H1 (cell line): ENCODE data around the gene KRTAP10-8. TPM values are rescaled to one million over a fixed set of nuclear protein-coding genes. Genes with fewer than 3 reads are reported as not detected.

Experiments used
- CTCF ChIA-PET: fragments of 300-600 bp; sonication (Branson Sonifier 250); formaldehyde crosslinking; loops from one replicate; lab custom pipeline; 2021; ENCODE audit not compliant: partially characterized antibody; lab: Charles Lee
- POLR2A ChIA-PET: fragments of 300-600 bp; sonication (Branson Sonifier 250); formaldehyde crosslinking; loops from one replicate; lab custom pipeline; 2021; ENCODE audit warnings: inconsistent platforms; ENCODE audit not compliant: partially characterized antibody; lab: Charles Lee
- DNase-seq, 2 experiments: peaks; one replicate each; pipeline versions ENCODE4 v3.0.0 to v3.0.0-alpha.2; 2010 to 2022; ENCODE audit warnings: low spot score in 2 of 2, low read depth in 1 of 2, mixed read lengths in 1 of 2
- FAIRE-seq: peaks from 2 replicates; lab custom pipeline; 2011; peaks lifted over from hg19 to GRCh38; lab: Jason Lieb, UNC
- H2AFZ ChIP-seq: 2 replicates; pipeline ENCODE4 v1.8.1; 2012; ENCODE audit warnings: low read length, inconsistent platforms
- H2AK5ac ChIP-seq: 2 replicates; pipeline ENCODE4 v1.6.1; 2013; ENCODE audit warnings: low read depth, low read length
- H2BK120ac ChIP-seq: replicated peaks from 2 replicates; pipeline ENCODE3; 2013; ENCODE audit warnings: low read depth, low read length, inconsistent platforms
- H2BK12ac ChIP-seq: 2 replicates; pipeline ENCODE4 v1.6.1; 2013; ENCODE audit warnings: low read depth, low read length
- H2BK15ac ChIP-seq: 2 replicates; pipeline ENCODE4 v1.6.1; 2013; ENCODE audit warnings: low read length
- H2BK20ac ChIP-seq: 2 replicates; pipeline ENCODE4 v1.6.1; 2013; ENCODE audit warnings: low read length
- H2BK5ac ChIP-seq: 2 replicates; pipeline ENCODE4 v1.6.1; 2013; ENCODE audit warnings: low read depth, low read length
- H3K14ac ChIP-seq: 2 replicates; pipeline ENCODE4 v1.6.1; 2013; ENCODE audit warnings: inconsistent platforms; ENCODE audit not compliant: insufficient read length
- H3K18ac ChIP-seq: 2 replicates; pipeline ENCODE4 v1.6.1; 2013; ENCODE audit warnings: low read length; ENCODE audit errors: extremely low read depth
- H3K23ac ChIP-seq: 2 replicates; pipeline ENCODE4 v1.6.1; 2013; ENCODE audit warnings: inconsistent platforms; ENCODE audit not compliant: insufficient read length
- H3K23me2 ChIP-seq: 2 replicates; pipeline ENCODE4 v1.6.1; 2013; ENCODE audit warnings: low read depth, low read length
- H3K27ac ChIP-seq: 2 replicates; pipeline ENCODE4 v1.6.1; 2011; ENCODE audit warnings: low read depth, low read length, inconsistent platforms
- H3K27me3 ChIP-seq, 4 experiments: replicated peaks in 1 of 4; 1 replicate in 1 of 4; 2 replicates in 3 of 4; pipeline versions ENCODE4 v1.6.1 to v1.8.1; 2011 to 2013; ENCODE audit warnings: low read length in 3 of 4, mild to moderate bottlenecking in 3 of 4, inconsistent platforms in 2 of 4, mixed read lengths in 2 of 4, moderate library complexity in 1 of 4; ENCODE audit not compliant: control insufficient read depth in 3 of 4, insufficient read depth in 3 of 4; ENCODE audit errors: extremely low read depth in 1 of 4
- H3K36me3 ChIP-seq, 4 experiments: 2 replicates each; pipeline versions ENCODE4 v1.6.1 to v1.8.1; 2011 to 2013; ENCODE audit warnings: mild to moderate bottlenecking in 4 of 4, low read length in 3 of 4, moderate library complexity in 2 of 4, control low read depth in 1 of 4, inconsistent platforms in 1 of 4; ENCODE audit not compliant: insufficient read depth in 4 of 4, control insufficient read depth in 2 of 4
- H3K4ac ChIP-seq: replicated peaks from 2 replicates; pipeline ENCODE3; 2013; ENCODE audit warnings: low read length, low read depth, mixed read lengths, inconsistent platforms; ENCODE audit not compliant: insufficient read length
- H3K4me1 ChIP-seq, 4 experiments: replicated peaks in 1 of 4; 1 replicate in 1 of 4; 2 replicates in 3 of 4; pipeline versions ENCODE4 v1.6.1 to v1.8.1; 2011 to 2013; ENCODE audit warnings: low read length in 3 of 4, inconsistent platforms in 2 of 4, mixed read lengths in 1 of 4; ENCODE audit not compliant: insufficient read depth in 4 of 4, control insufficient read depth in 3 of 4
- H3K4me2 ChIP-seq, 2 experiments: 2 replicates each; pipeline versions ENCODE4 v1.6.1 to v1.8.1; 2011 to 2013; ENCODE audit warnings: low read depth in 2 of 2, low read length in 2 of 2, control low read depth in 1 of 2, inconsistent platforms in 1 of 2, mild to moderate bottlenecking in 1 of 2; ENCODE audit not compliant: insufficient read depth in 1 of 2
- H3K4me3 ChIP-seq, 4 experiments: fragments of 200-600, 300-600 bp in 1 of 4; sonication (generic), shearing (Covaris generic), sonication (Bioruptor Twin) in 1 of 4; 2 replicates each; pipeline versions ENCODE4 v1.5.1 to v1.8.1; 2011 to 2016; ENCODE audit warnings: low read length in 4 of 4, low read depth in 3 of 4, control low read depth in 2 of 4, inconsistent platforms in 2 of 4, mild to moderate bottlenecking in 2 of 4, mixed read lengths in 1 of 4, moderate library complexity in 1 of 4; ENCODE audit not compliant: insufficient read depth in 2 of 4; ENCODE audit errors: extremely low read depth in 1 of 4
- H3K56ac ChIP-seq: replicated peaks from 2 replicates; pipeline ENCODE3; 2013; ENCODE audit warnings: low read depth, mild to moderate bottlenecking, mixed read lengths, low read length, inconsistent platforms; ENCODE audit not compliant: insufficient read length
- H3K79me1 ChIP-seq: 2 replicates; pipeline ENCODE4 v1.6.1; 2013; ENCODE audit warnings: low read depth, low read length, control low read depth
- H3K79me2 ChIP-seq, 2 experiments: 2 replicates each; pipeline versions ENCODE4 v1.6.1 to v1.8.1; 2012 to 2013; ENCODE audit warnings: low read length in 2 of 2, mild to moderate bottlenecking in 2 of 2, inconsistent platforms in 1 of 2; ENCODE audit not compliant: insufficient read depth in 2 of 2, control insufficient read depth in 1 of 2
- H3K9ac ChIP-seq, 4 experiments: replicated peaks in 1 of 4; 1 replicate in 1 of 4; 2 replicates in 3 of 4; pipeline versions ENCODE4 v1.6.1 to v1.8.1; 2011 to 2013; ENCODE audit warnings: low read depth in 3 of 4, low read length in 3 of 4, control low read depth in 2 of 4, mild to moderate bottlenecking in 2 of 4, moderate library complexity in 2 of 4, inconsistent platforms in 1 of 4; ENCODE audit errors: extremely low read depth in 1 of 4
- H3K9me3 ChIP-seq, 2 experiments: 2 replicates each; pipeline versions ENCODE4 v1.6.1 to v1.8.1; 2012 to 2013; ENCODE audit warnings: mild to moderate bottlenecking in 2 of 2, moderate library complexity in 2 of 2, control low read depth in 1 of 2, inconsistent platforms in 1 of 2, low read depth in 1 of 2, low read length in 1 of 2, mixed read lengths in 1 of 2; ENCODE audit not compliant: insufficient read depth in 2 of 2
- H4K20me1 ChIP-seq, 2 experiments: replicated peaks in 1 of 2; 2 replicates each; pipeline versions ENCODE3 to v1.8.1; 2011 to 2013; ENCODE audit warnings: inconsistent platforms in 2 of 2, low read length in 2 of 2, mild to moderate bottlenecking in 1 of 2; ENCODE audit not compliant: insufficient read depth in 2 of 2, control insufficient read depth in 1 of 2
- H4K5ac ChIP-seq: 2 replicates; pipeline ENCODE4 v1.6.1; 2013; ENCODE audit warnings: low read length, low read depth, mixed read lengths, inconsistent platforms; ENCODE audit not compliant: insufficient read length
- H4K8ac ChIP-seq: 2 replicates; pipeline ENCODE4 v1.8.0; 2013; ENCODE audit warnings: mild to moderate bottlenecking, moderate library complexity, low read length, inconsistent platforms; ENCODE audit not compliant: insufficient read depth; ENCODE audit errors: extremely low read depth
- H4K91ac ChIP-seq: replicated peaks from 2 replicates; pipeline ENCODE3; 2013; ENCODE audit warnings: low read length, mixed read lengths, inconsistent platforms; ENCODE audit not compliant: insufficient read length
- JUN ChIP-seq: IDR thresholded peaks from 2 replicates; pipeline ENCODE4 v1.6.1; 2011; ENCODE audit warnings: low read depth, mild to moderate bottlenecking, improper control_type of control experiment, low read length
- KDM4A ChIP-seq: IDR thresholded peaks from one replicate; pipeline ENCODE4 v1.7.1; 2012; ENCODE audit warnings: low read depth, mild to moderate bottlenecking, moderate library complexity, low read length, inconsistent platforms; ENCODE audit not compliant: severe bottlenecking
- MAFK ChIP-seq: IDR thresholded peaks from 2 replicates; pipeline ENCODE4 v1.6.1; 2012; ENCODE audit warnings: low read depth, mild to moderate bottlenecking, improper control_type of control experiment, low read length
- NANOG ChIP-seq: IDR thresholded peaks from 2 replicates; pipeline ENCODE4 v1.6.1; 2011; ENCODE audit warnings: low read length, low read depth, mild to moderate bottlenecking, inconsistent platforms; ENCODE audit not compliant: insufficient read depth, poor library complexity, severe bottlenecking
- RAD21 ChIP-seq, 2 experiments: IDR thresholded peaks in 1 of 2; conservative IDR thresholded peaks in 1 of 2; 2 replicates each; pipeline ENCODE4 v1.6.1; 2011; ENCODE audit warnings: low read depth in 2 of 2, low read length in 2 of 2, improper control_type of control experiment in 1 of 2, inconsistent platforms in 1 of 2, mild to moderate bottlenecking in 1 of 2, moderate library complexity in 1 of 2
- SAP30 ChIP-seq: fragments of 300-600 bp; sonication (generic); IDR thresholded peaks from 2 replicates; pipeline ENCODE4 v1.7.1; 2012; ENCODE audit warnings: low read length, moderate library complexity, mild to moderate bottlenecking, inconsistent platforms; ENCODE audit not compliant: insufficient read depth, insufficient replicate concordance
- SUZ12 ChIP-seq: fragments of 200-600 bp; sonication (generic); IDR thresholded peaks from 2 replicates; pipeline ENCODE4 v1.6.1; 2012; ENCODE audit warnings: mild to moderate bottlenecking, inconsistent platforms, low read length, moderate library complexity, mixed read lengths
- WGBS, 2 experiments: shearing (Covaris generic) in 1 of 2; methylation state at CpG; one replicate each; pipeline versions ENCODE4 v1.1.6 to v1.1.7; 2013 to 2015; ENCODE audit warnings: low lambda C conversion rate in 2 of 2, mixed read lengths in 2 of 2, inconsistent platforms in 1 of 2, low coverage in 1 of 2, missing lambda C conversion rate in 1 of 2; ENCODE audit not compliant: insufficient replicate concordance in 2 of 2, insufficient coverage in 1 of 2, insufficient read length in 1 of 2; ENCODE audit errors: extremely low coverage in 1 of 2, missing lambda C conversion rate in 1 of 2; 5-methylcytosine and 5-hydroxymethylcytosine counted together
- polyA plus RNA-seq, 7 experiments: library from polyadenylated mRNA; depleted of rRNA in 3 of 7; stranded (reverse) in 5 of 7; unstranded in 2 of 7; fragments of >200 nt in 5 of 7; fragments of 200-250 nt in 2 of 7; gene quantifications; 1 replicate in 5 of 7; 2 replicates in 1 of 7; 4 replicates in 1 of 7; pipeline versions ENCODE4 v1.2.1 to v1.2.3, GENCODE V29; 2011 to 2013; ENCODE audit warnings: missing spikeins in 2 of 7, mixed read lengths in 2 of 7
- total RNA-seq: library from RNA; stranded (reverse); fragmentation: NEBNext Ultra II Directional; extraction: Animal tissue kit (Norgen Biotek cat#: 25700); gene quantifications from 2 replicates; pipeline ENCODE4 v1.2.1, GENCODE V29; 2021
- TF ChIP-seq, protein P1 (sequence below), 3 experiments: IDR thresholded peaks; 1 replicate in 2 of 3; 2 replicates in 1 of 3; pipeline versions ENCODE4 v1.5.1 to v1.6.1; 2011; ENCODE audit warnings: low read length in 3 of 3, mild to moderate bottlenecking in 3 of 3, inconsistent platforms in 2 of 3, low read depth in 1 of 3, moderate library complexity in 1 of 3; ENCODE audit not compliant: insufficient read depth in 1 of 3; ENCODE audit errors: control extremely low read depth in 1 of 3

Gene KRTAP10-8
- total and polyA plus RNA-seq, 2 of the 8 experiments (the other 6 are each of a cell fraction or from before 2014, with no cell fraction given): not detected

DNA sequence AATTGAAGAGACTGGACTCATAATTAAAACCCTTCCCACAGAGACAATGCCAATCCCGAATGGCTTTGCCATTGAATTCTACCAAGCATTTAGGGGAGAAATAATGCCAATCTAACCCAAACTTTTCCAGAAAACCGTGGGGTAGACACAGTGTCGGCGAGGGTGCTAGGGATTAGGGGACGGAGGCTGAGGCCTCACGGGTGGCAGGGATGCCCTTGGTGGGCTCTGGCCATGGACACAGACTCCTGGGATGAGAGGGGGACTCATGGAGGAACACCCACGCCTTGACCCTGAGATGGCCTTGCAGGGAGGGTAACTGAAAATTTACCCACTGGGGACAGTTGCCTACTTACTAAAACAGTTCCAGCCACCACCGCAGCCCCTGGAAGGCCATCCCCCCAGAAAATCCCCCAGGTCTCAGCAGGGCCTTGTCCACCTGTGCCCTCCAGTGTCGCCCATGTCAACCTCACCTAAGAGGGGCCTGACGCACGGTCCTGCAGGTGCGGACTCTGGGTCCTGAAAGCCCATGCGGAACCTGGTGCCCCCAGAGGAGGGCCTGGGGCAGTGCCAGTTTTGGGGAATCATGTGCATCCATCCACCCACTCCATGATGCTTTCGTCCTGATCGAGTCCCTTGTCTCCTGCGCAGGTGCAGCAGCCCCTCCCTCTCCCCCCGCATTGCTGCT lies 33.4 kb upstream of the KRTAP10-8 start:
- H3K27ac ChIP-seq: no peak overlapping the region
- H3K14ac ChIP-seq: no peak overlapping the region
- no peak overlapping the region for H2BK12ac ChIP-seq
- H3K9me3 ChIP-seq: peaks cover 0 to 9% of the 10 kb centered on the region in 2 experiments; a peak in 2 of 4 replicates
- H3K79me1 ChIP-seq: no peaks in the 10 kb centered on the region
- no peak overlapping the region for H2BK5ac ChIP-seq
- POLR2A ChIA-PET: no interaction called here
- H3K4me3 ChIP-seq: no peak overlapping the region
- H4K8ac ChIP-seq: no peak overlapping the region
- no peak overlapping the region for H2BK120ac ChIP-seq
- no peak overlapping the region for H4K5ac ChIP-seq
- no peak overlapping the region for H2AFZ ChIP-seq
- no peaks in the 10 kb centered on the region for H3K36me3 ChIP-seq
- no peak overlapping the region for H3K18ac ChIP-seq
- H3K9ac ChIP-seq: no peak overlapping the region
- no peak overlapping the region for H3K23ac ChIP-seq
- no peaks in the 10 kb centered on the region; a peak in 1 of 7 replicates for H3K27me3 ChIP-seq
- FAIRE-seq: no peak
- no peak overlapping the region for H2BK20ac ChIP-seq
- no peak overlapping the region for H3K4ac ChIP-seq
- no peak overlapping the region for H3K56ac ChIP-seq
- H2AK5ac ChIP-seq: no peak overlapping the region
- H3K23me2 ChIP-seq: no peaks in the 10 kb centered on the region
- H3K79me2 ChIP-seq: no peaks in the 10 kb centered on the region
- WGBS, 2 experiments: 94% methylated on average over 13 of the region's 17 CpGs; no CpG with 5 or more reads in 1 of the 2 experiments
- H3K4me2 ChIP-seq: no peak overlapping the region
- CTCF ChIA-PET: interaction anchor here (1.2 kb wide), 1 partner anchor 53 kb away, joined by 3 read pairs; no protein-coding TSS in a partner anchor
- no peak overlapping the region for H2BK15ac ChIP-seq
- peaks cover 0 to 8% (median 0%) of the 10 kb centered on the region in 4 experiments; a peak in 1 of 7 replicates for H3K4me1 ChIP-seq
- DNase-seq: no peak
- H4K91ac ChIP-seq: no peak overlapping the region
- H4K20me1 ChIP-seq: no peaks in the 10 kb centered on the region
- TF ChIP-seq MAFK: no peak
- TF ChIP-seq SAP30: no peak
- TF ChIP-seq, protein P1, sequence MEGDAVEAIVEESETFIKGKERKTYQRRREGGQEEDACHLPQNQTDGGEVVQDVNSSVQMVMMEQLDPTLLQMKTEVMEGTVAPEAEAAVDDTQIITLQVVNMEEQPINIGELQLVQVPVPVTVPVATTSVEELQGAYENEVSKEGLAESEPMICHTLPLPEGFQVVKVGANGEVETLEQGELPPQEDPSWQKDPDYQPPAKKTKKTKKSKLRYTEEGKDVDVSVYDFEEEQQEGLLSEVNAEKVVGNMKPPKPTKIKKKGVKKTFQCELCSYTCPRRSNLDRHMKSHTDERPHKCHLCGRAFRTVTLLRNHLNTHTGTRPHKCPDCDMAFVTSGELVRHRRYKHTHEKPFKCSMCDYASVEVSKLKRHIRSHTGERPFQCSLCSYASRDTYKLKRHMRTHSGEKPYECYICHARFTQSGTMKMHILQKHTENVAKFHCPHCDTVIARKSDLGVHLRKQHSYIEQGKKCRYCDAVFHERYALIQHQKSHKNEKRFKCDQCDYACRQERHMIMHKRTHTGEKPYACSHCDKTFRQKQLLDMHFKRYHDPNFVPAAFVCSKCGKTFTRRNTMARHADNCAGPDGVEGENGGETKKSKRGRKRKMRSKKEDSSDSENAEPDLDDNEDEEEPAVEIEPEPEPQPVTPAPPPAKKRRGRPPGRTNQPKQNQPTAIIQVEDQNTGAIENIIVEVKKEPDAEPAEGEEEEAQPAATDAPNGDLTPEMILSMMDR (IDR thresholded peaks at IDR 0.05; ENCODE audit: control extremely low read depth in 1 of 3, insufficient read depth in 1 of 3, low read depth in 1 of 3, low read length in 3 of 3): no peak
- no peak for TF ChIP-seq KDM4A
- TF ChIP-seq NANOG: no peak
- no peak for TF ChIP-seq RAD21 (IDR thresholded peaks at IDR 0.05 in 1 of 2, conservative IDR thresholded peaks at IDR 0.05 in 1 of 2; ENCODE audit: low read depth in 2 of 2, low read length in 2 of 2)
- TF ChIP-seq SUZ12: no peak
- TF ChIP-seq JUN: no peak
